ENCODE data around the gene PUS3. TPM values are rescaled to one million over a fixed set of nuclear protein-coding genes. Genes with fewer than 3 reads are reported as not detected.
"Not testable (repeated sequence)": the region's sequence is repeated elsewhere in the genome, so short reads cannot be mapped to it uniquely, and the experiment has no call there.

Gene PUS3
- total and polyA plus RNA-seq, 9 donors, result 9.6 to 12.7 (median 11.0) TPM

DNA sequence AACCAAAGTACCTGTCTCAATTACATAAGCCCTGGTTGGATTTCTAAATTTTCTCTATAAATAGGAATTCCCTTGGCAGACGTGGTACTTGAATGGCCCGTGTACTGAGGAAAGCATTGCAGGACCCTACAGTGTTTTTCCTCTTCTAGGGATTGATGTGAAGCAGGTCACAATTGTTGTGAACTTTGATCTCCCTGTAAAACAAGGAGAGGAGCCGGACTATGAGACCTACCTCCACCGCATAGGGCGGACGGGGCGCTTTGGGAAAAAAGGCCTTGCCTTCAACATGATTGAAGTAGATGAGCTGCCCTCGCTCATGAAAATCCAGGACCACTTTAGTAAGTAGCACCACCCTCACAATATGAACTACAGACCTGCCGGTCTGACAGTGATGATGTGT is 18.0 kb upstream of the PUS3 start:
- Histone ChIP-seq H3K4me1 (ENCODE audit: control insufficient read depth, insufficient read depth, low read length) (no peaks in the 10 kb centered on the region), H3K36me3 (ENCODE audit: control insufficient read depth, insufficient read depth, low read length) (no peaks in the 10 kb centered on the region), H3K9me3 (replicated peaks; ENCODE audit: control insufficient read depth, low read depth, low read length) (no peaks in the 10 kb centered on the region), H3K27ac (ENCODE audit: low read length) (no peak overlapping the region), H3K27me3 (ENCODE audit: control insufficient read depth, insufficient read depth, low read length) (peaks cover 6% of the 10 kb centered on the region), H3K4me3 (ENCODE audit: low read length) (no peak overlapping the region)
- DNase-seq, result no peak
- no CpG with 5 or more reads among the region's 9 CpGs for WGBS (ENCODE audit: insufficient coverage)

DNA sequence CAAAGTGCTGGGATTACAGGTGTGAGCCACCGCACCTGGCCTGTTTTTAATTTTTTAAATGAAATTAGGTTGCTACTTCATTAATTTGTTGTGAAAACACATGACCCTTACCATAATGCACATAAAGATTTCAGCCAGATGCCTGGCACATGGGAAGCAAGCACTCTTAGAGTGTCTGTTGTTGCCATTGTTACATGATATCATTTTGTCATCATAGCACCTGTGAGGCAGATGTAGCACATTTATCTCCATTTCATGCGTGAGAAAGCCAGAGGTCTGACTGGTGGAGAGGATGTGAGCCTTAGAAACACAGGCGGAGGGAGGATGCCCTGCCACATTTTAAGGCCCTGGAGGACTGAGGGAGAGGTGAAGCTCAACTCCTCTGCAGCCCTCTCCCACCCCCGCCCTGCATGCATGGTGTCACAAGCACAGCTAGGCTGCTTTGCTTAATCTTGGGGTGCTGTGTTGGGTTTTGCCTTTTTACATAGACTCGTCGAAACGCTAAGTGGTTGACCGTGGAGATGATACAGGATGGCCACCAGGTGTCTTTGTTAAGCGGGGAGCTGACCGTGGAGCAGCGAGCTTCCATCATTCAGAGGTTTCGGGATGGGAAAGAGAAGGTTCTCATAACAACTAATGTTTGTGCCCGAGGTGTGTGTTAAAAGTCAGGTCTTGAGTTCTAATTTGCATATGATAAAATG is 15.3 kb upstream of the PUS3 start:
- Histone ChIP-seq H3K36me3 (ENCODE audit: control insufficient read depth, insufficient read depth, low read length) (no peaks in the 10 kb centered on the region), H3K4me1 (ENCODE audit: control insufficient read depth, insufficient read depth, low read length) (no peaks in the 10 kb centered on the region), H3K9me3 (replicated peaks; ENCODE audit: control insufficient read depth, low read depth, low read length) (no peaks in the 10 kb centered on the region), H3K27me3 (ENCODE audit: control insufficient read depth, insufficient read depth, low read length) (peaks cover 8% of the 10 kb centered on the region), H3K4me3 (ENCODE audit: low read length) (no peak overlapping the region), H3K27ac (ENCODE audit: low read length) (no peak overlapping the region)
- no peak for DNase-seq
- WGBS (ENCODE audit: insufficient coverage), result 73% methylated on average over 9 of the region's 13 CpGs

DNA sequence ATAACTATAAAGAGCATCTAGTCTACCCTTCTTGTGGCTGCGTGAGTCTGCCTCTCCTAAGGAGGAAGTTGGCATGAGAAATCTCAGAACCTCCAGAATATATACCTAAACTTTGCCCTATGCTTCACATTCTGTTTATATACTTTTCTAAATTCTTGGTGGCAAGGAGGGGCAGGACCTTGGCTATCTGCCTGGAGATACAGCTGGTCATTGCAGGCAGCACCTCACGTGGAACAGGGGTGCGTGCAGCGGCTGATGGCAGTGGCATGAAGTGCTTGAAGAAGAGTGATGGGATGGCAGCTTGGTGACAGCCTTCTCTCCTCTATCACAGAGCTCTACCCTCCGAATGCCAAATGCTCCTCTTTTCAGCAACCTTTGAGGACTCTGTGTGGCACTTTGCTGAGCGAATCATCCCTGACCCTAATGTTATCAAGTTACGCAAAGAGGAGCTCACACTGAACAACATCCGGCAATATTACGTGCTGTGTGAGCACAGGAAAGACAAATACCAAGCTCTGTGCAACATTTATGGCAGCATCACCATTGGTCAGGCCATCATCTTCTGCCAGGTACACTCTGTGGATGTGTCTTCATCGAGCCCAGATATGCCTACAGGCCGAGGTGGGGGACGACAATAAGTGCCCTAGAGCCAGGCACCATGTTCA is 13.8 kb upstream of the PUS3 start:
- Histone ChIP-seq H3K27ac (ENCODE audit: low read length) (no peak overlapping the region), H3K36me3 (ENCODE audit: control insufficient read depth, insufficient read depth, low read length) (no peaks in the 10 kb centered on the region), H3K27me3 (ENCODE audit: control insufficient read depth, insufficient read depth, low read length) (peaks cover 8% of the 10 kb centered on the region), H3K4me3 (ENCODE audit: low read length) (no peak overlapping the region), H3K9me3 (replicated peaks; ENCODE audit: control insufficient read depth, low read depth, low read length) (no peaks in the 10 kb centered on the region), H3K4me1 (ENCODE audit: control insufficient read depth, insufficient read depth, low read length) (no peaks in the 10 kb centered on the region)
- 59% methylated on average over 5 of the region's 12 CpGs for WGBS (ENCODE audit: insufficient coverage)
- no peak for DNase-seq

DNA sequence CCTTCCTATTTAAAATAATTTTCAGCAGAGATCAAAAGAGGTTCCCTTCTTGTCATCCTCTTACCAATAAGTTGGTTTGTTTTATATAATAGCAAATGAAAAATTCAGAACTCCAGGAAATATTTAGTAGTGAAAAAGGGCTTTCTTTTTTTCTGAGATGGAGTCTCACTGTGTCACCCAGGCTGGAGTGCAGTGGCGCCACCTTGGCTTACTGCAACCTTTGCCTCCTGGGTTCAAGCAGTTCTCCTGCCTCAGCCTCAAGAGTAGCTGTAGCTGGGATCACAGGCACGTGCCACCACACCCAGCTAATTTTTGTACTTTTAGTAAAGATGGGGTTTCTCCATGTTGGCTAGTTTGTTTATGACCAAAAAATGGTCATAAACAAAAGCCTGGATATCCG is 11.6 kb upstream of the PUS3 start:
- WGBS (ENCODE audit: insufficient coverage), result 100% methylated on average over 1 of the region's 3 CpGs
- not testable (repeated sequence) for H3K4me3 ChIP-seq (ENCODE audit: low read length); H3K9me3 ChIP-seq (replicated peaks; ENCODE audit: control insufficient read depth, low read depth, low read length); DNase-seq; H3K27me3 ChIP-seq (ENCODE audit: control insufficient read depth, insufficient read depth, low read length); H3K27ac ChIP-seq (ENCODE audit: low read length); H3K36me3 ChIP-seq (ENCODE audit: control insufficient read depth, insufficient read depth, low read length); H3K4me1 ChIP-seq (ENCODE audit: control insufficient read depth, insufficient read depth, low read length)

DNA sequence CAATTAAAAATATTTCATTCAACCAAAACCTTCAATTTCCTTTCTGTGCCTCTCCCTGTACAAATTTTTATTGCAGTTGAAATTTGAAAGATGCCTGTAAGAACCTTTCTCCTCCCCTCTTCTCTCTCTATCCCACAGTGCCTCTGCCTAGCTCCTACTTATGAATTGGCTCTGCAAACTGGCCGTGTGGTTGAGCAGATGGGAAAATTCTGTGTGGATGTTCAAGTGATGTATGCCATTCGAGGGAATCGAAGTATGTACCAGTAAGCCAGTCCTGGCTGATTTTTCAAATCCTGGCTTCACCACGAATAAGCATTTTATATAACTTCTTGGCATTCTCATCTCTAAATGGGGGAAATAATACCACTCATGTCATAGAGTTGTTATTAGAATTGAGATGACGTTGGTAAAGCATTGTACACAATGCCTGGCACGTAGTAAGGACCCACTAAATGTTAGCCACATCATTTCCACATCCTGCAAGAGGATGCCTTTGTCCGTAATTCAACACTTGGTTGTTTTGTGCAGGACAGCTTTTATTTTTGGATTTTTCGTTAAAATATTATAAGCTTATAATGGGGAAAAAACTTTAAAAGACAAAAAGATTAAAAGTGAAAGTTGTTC is 7.3 kb upstream of the PUS3 start:
- Histone ChIP-seq H3K4me3 (ENCODE audit: low read length) (no peak overlapping the region), H3K9me3 (replicated peaks; ENCODE audit: control insufficient read depth, low read depth, low read length) (no peaks in the 10 kb centered on the region), H3K27ac (ENCODE audit: low read length) (no peak overlapping the region), H3K4me1 (ENCODE audit: control insufficient read depth, insufficient read depth, low read length) (no peaks in the 10 kb centered on the region), H3K27me3 (ENCODE audit: control insufficient read depth, insufficient read depth, low read length) (no peaks in the 10 kb centered on the region), H3K36me3 (ENCODE audit: control insufficient read depth, insufficient read depth, low read length) (no peaks in the 10 kb centered on the region)
- no CpG with 5 or more reads among the region's 8 CpGs for WGBS (ENCODE audit: insufficient coverage)
- no peak for DNase-seq

DNA sequence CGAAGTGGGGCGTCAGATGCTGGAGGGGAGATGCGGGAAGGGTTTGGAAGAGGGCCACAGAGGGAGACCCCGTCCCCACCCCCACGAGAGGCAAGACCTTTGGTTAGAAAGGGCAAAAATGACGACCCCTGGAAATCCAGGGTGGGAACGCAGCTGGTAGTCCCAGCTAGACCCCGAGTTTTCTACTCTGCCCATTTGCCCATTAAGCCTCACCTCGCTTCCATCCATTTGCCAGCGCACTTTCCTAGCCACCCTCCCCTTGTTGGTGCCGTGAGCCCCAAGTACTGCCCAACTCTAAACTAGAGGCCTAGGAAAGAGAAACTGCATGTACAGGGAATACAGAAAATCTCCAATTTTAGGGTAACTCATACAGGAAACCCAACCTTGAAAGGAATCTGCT is 1.7 kb upstream of the PUS3 start:
- Histone ChIP-seq H3K9me3 (replicated peaks; ENCODE audit: control insufficient read depth, low read depth, low read length) (no peaks in the 10 kb centered on the region), H3K27ac (ENCODE audit: low read length) (no peak overlapping the region), H3K36me3 (ENCODE audit: control insufficient read depth, insufficient read depth, low read length) (peaks cover 6% of the 10 kb centered on the region), H3K4me1 (ENCODE audit: control insufficient read depth, insufficient read depth, low read length) (peaks cover 20% of the 10 kb centered on the region), H3K27me3 (ENCODE audit: control insufficient read depth, insufficient read depth, low read length) (peaks cover 10% of the 10 kb centered on the region), H3K4me3 (ENCODE audit: low read length) (no peak overlapping the region)
- DNase-seq, result no peak
- WGBS (ENCODE audit: insufficient coverage), result 52% methylated on average over 6 of the region's 11 CpGs

DNA sequence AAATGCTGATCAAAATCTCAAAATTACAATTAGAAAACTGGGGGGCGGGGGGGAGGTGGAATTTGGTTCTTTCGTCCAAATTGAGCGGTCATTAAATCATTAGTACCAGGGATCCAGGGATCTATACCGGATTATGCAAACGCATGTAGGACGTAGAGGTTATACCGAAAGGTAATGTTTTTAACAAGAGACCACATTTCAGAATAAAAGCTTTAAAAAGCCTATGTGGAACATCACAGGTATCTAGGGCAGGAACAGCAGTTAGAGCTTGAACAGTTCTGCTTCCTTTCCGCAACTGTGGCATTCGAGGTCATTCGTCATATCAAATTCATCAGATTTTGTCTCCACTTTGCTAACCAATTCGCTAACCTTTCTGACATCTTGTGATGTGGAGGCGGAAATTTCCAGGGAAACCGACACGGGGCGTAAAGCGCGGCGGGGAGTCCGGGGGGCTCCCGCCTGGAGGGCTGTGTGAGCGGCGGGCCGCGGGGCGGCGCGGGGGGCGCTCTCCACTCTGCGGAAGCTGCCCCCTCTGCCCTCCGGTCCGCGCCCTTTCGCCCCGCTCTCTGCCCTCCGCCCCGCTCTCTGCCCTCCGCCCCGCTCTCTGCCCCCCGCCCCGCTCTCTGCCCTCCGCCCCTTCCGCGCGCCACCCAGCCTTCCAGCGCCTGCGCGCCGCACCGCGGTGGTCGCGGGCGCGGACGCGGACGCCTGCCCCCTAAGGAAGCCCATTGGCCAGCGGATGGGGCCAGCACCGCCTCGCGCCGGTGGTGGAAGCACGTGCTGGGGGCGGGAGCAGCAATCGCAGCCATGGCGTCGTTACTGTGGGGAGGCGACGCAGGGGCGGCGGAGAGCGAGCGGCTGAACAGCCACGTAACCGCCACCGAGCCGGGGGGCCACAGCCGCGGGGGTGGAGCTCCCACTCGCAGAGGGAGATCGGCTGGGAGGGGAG is 979 bp upstream of the PUS3 start, which contains the start of gene DDX25:
Gene DDX25, plus strand, starts transcription at position 798 of the 949 bp plus-strand sequence. Its CDS starts 10 bp downstream, at position 808.
- Histone ChIP-seq H3K9me3 (replicated peaks; ENCODE audit: control insufficient read depth, low read depth, low read length) (no peaks in the 10 kb centered on the region), H3K4me3 (ENCODE audit: low read length) (peak within 1 kb of the TSS; percentile 18), H3K36me3 (ENCODE audit: control insufficient read depth, insufficient read depth, low read length) (peaks cover 12% of the 10 kb centered on the region), H3K27ac (ENCODE audit: low read length) (no peak within 1 kb of the TSS), H3K4me1 (ENCODE audit: control insufficient read depth, insufficient read depth, low read length) (peaks cover 20% of the 10 kb centered on the region), H3K27me3 (ENCODE audit: control insufficient read depth, insufficient read depth, low read length) (peaks cover 10% of the 10 kb centered on the region)
- DNase-seq, result peak; percentile 44
- under 1% methylated on average over 73 of the region's 81 CpGs for WGBS (ENCODE audit: insufficient coverage)

DNA sequence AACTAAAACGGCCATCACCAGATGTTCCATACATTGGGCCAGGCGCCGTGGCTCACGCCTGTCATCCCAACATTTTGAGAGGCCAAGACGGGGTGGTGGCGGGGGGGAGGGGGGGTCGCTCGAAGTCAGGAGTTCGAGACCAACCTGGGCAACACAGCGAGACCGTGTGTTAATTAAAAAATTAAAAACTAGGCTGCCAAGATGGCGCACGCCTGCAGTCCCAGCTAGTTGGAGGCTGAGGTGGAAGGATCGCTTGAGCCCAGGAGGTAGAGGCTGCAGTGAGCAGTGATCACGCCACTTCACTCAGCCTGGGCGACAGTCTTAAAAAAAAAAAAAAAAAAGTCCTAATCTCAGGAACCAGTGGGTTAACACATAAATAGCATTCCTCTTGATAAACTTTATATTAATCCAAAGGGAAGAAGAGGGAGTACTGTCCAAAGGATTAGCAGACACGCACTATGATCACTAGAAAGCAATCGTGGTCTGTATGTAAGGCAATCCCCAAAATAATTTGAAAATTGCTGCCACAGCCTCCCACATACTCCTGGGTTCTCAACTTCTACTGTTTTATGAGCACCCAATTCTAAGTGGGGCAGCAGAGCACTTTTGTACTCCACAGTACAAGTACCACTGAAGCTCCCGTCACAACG is 604 bp downstream of the PUS3 start:
- Histone ChIP-seq H3K27ac (ENCODE audit: low read length) (peak overlapping the region; percentile 82), H3K36me3 (ENCODE audit: control insufficient read depth, insufficient read depth, low read length) (peaks cover 13% of the 10 kb centered on the region), H3K27me3 (ENCODE audit: control insufficient read depth, insufficient read depth, low read length) (peaks cover 10% of the 10 kb centered on the region), H3K4me1 (ENCODE audit: control insufficient read depth, insufficient read depth, low read length) (peaks cover 20% of the 10 kb centered on the region), H3K4me3 (ENCODE audit: low read length) (peak overlapping the region; percentile 50), H3K9me3 (replicated peaks; ENCODE audit: control insufficient read depth, low read depth, low read length) (no peaks in the 10 kb centered on the region)
- no peak for DNase-seq
- no CpG with 5 or more reads among the region's 20 CpGs for WGBS (ENCODE audit: insufficient coverage)

DNA sequence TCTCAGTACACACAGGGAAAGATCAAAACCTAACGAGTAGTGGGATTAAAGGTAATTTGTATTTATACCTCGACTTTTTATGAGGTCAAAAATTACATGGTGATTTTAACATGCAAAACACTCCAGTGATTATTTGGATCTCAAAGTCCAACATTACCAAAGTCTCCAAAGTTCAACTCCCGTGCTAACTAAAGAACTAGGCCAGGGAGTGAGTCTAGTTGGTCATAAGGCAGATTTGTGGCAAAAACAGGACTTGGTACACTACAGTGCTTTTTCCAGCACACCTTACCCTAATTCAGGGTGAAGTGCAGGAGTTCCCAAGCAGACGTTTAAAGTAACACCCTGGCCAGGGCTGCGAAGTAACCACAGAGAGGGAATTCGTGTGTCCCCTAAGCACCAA is 1.1 kb downstream of the PUS3 start:
- 66% methylated on average over 3 of the region's 6 CpGs for WGBS (ENCODE audit: insufficient coverage)
- Histone ChIP-seq H3K36me3 (ENCODE audit: control insufficient read depth, insufficient read depth, low read length) (peaks cover 13% of the 10 kb centered on the region), H3K27ac (ENCODE audit: low read length) (no peak overlapping the region), H3K9me3 (replicated peaks; ENCODE audit: control insufficient read depth, low read depth, low read length) (no peaks in the 10 kb centered on the region), H3K27me3 (ENCODE audit: control insufficient read depth, insufficient read depth, low read length) (peaks cover 10% of the 10 kb centered on the region), H3K4me3 (ENCODE audit: low read length) (no peak overlapping the region), H3K4me1 (ENCODE audit: control insufficient read depth, insufficient read depth, low read length) (peaks cover 20% of the 10 kb centered on the region)
- no peak for DNase-seq

Data from muscle of leg (tissue), 11 donors.